Measurements from ENCODE around the gene ARHGEF19. TPM values are rescaled to one million over a fixed set of nuclear protein-coding genes. Genes with fewer than 3 reads are reported as not detected.

Gene ARHGEF19
- total RNA-seq, 1 experiment from 2014 or later, result 21.1 TPM

DNA sequence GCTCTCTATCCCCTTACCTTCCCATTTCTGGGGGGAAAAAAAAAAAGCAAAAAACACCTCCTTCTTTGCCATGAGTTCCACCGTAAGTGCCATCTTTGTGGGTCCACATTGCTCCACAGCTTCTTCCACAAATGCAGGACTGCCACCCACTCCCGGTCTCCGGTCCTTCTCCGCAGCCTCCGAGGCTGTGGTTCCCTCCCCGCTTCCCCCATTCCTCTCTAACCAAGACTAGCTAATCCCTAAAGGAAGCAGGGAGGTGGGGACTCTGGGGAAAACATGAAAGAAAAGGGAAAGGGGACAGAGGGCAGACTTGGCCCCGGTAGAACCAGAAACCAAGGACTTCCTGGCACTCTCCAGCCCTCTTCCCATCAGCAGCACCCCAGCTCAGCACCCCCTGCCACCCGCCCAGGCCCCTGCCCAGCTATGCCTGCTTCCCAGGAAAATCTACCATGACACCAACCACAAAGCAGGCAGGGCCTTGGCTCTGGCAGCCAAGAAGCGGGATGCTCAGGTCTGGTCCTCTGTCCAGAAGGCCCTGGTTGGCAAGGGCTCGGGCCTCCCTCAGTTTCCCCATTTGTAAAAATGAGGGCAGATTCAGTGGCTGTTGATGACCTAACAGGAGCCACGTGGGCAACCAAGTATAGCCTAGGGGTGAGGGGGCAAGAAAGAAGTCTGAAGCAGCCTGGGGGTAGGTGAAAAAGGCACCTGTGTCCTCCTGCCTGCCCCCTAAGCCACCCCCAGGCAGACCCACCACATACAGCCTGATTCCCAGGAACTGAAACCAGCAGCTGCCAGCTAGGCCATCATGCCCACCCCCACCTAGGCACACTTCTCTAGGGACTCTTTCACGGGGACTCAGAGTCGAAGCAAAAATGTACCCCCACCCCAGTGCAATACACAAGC is 59.1 kb downstream of the ARHGEF19 start:
- H3K4me1 Mint-ChIP-seq, result peaks cover 45% of the 10 kb centered on the region in 2 experiments
- Histone ChIP-seq H4K20me1 (ENCODE audit: control insufficient read depth, insufficient read depth, insufficient read length) (no peaks in the 10 kb centered on the region), H3K27ac (ENCODE audit: insufficient read length, low read depth, low read length) (no peak overlapping the region)

More for the DNA sequence above, 59.1 kb downstream of the ARHGEF19 start:
- Histone ChIP-seq H2BK12ac (ENCODE audit: insufficient read length, low read depth, low read length) (no peak overlapping the region), H2BK5ac (ENCODE audit: insufficient read length, low read length) (no peak overlapping the region), H3T11ph (ENCODE audit: low read length) (no peak overlapping the region), H3K23ac (ENCODE audit: insufficient read length, low read depth, low read length) (no peak overlapping the region), H3K14ac (ENCODE audit: insufficient read depth, low read length) (peak overlapping the region; percentile 44; the same call in 1 of the 2 replicates), H2BK15ac (ENCODE audit: low read depth, low read length) (no peak overlapping the region), H3K79me1 (ENCODE audit: insufficient read depth, low read depth, low read length, poor library complexity, severe bottlenecking) (no peaks in the 10 kb centered on the region), H3K9ac (ENCODE audit: extremely low read depth, insufficient read length, low read length) (no peak overlapping the region), H4K8ac (replicated peaks; ENCODE audit: insufficient read length, low read depth, low read length) (no peak overlapping the region), H3K9me3 (ENCODE audit: control insufficient read depth, low read depth, low read length) (no peaks in the 10 kb centered on the region), H3K18ac (ENCODE audit: insufficient read length, low read depth, low read length) (no peak overlapping the region), H3K23me2 (ENCODE audit: insufficient read length, low read depth, low read length, poor library complexity, severe bottlenecking) (peaks cover 7% of the 10 kb centered on the region), H2AFZ (ENCODE audit: low read length) (no peak overlapping the region), H3K4me1 (ENCODE audit: insufficient read depth, low read length) (peaks cover 5% of the 10 kb centered on the region; the same call in 1 of the 2 replicates), H3K56ac (ENCODE audit: insufficient read length, low read depth, low read length) (no peak overlapping the region), H3K27me3 (ENCODE audit: insufficient read depth, low read length) (no peaks in the 10 kb centered on the region), H4K5ac (ENCODE audit: insufficient read length, low read depth, low read length) (no peak overlapping the region), H3K79me2 (ENCODE audit: insufficient read depth, low read length) (peaks cover 37% of the 10 kb centered on the region; the same call in 1 of the 2 replicates), H2AK5ac (ENCODE audit: insufficient read length, low read length) (no peak overlapping the region), H3K4ac (ENCODE audit: low read depth, low read length) (no peak overlapping the region), H3K4me2 (ENCODE audit: insufficient read depth, insufficient read length, low read length) (peak overlapping the region; percentile 52), H2BK120ac (ENCODE audit: low read depth, low read length, poor library complexity, severe bottlenecking) (no peak overlapping the region), H4K91ac (ENCODE audit: insufficient read length, low read depth, low read length) (no peak overlapping the region), H2BK20ac (ENCODE audit: low read depth, low read length, poor library complexity, severe bottlenecking) (no peak overlapping the region)
- peaks cover 23% of the 10 kb centered on the region for H3K27me3 Mint-ChIP-seq (ENCODE audit: low read depth)
- TF ChIP-seq CTCF (conservative IDR thresholded peaks at IDR 0.05), result no peak
- DNase-seq, result no peak
- no peaks in the 10 kb centered on the region for H3K9me3 Mint-ChIP-seq
- peaks cover 7 to 26% (median 10%) of the 10 kb centered on the region in 3 experiments; a peak in 6 of 7 replicates for H3K36me3 Mint-ChIP-seq (ENCODE audit: insufficient read depth in 1 of 3, low read depth in 3 of 3)
- peak overlapping the region in 2 of 3 experiments; percentile 65 to 74; a peak in 4 of 7 replicates for H3K27ac Mint-ChIP-seq
- no CpG with 5 or more reads among the region's 13 CpGs for WGBS (ENCODE audit: extremely low coverage, insufficient read length, low lambda C conversion rate)
- peak overlapping the region; percentile 88 to 95 for H3K4me3 Mint-ChIP-seq
